Measurements from ENCODE around the gene MVB12B.
A peak's percentile ranks its signal among the peaks of the same experiment; 100 is the strongest.
"Not testable (repeated sequence)": the region's sequence is repeated elsewhere in the genome, so short reads cannot be mapped to it uniquely, and the experiment has no call there.

MVB12B gene

GRCh38 chr9:126326228-126327005 lies at the start of gene MVB12B:
Gene MVB12B (plus strand): TSS chr9:126326829. CDS start chr9:126326930, 101 bp downstream.
- no peak for DNase-seq (ENCODE audit: low read depth in 1 of 2, low spot score in 1 of 2)

GRCh38 chr9:126283799-126284465 lies 42.7 kb upstream of the MVB12B start:
- DNase-seq (ENCODE audit: low read depth in 1 of 2, low spot score in 1 of 2) = no peak

- DNase-seq (ENCODE audit: low read depth in 1 of 2, low spot score in 1 of 2) = not testable (repeated sequence)
These were observed 41.0 kb upstream of the MVB12B start for GRCh38 chr9:126285652-126286051.

- no peak for DNase-seq (ENCODE audit: low read depth in 1 of 2, low spot score in 1 of 2)
These were observed 39.3 kb upstream of the MVB12B start for GRCh38 chr9:126287166-126287866.

GRCh38 chr9:126290871-126291270 lies 35.8 kb upstream of the MVB12B start:
- DNase-seq (ENCODE audit: low read depth in 1 of 2, low spot score in 1 of 2) = no peak

- no peak for DNase-seq (ENCODE audit: low read depth in 1 of 2, low spot score in 1 of 2)
These were observed 34.7 kb upstream of the MVB12B start for GRCh38 chr9:126291925-126292324.

- no peak for DNase-seq (ENCODE audit: low read depth in 1 of 2, low spot score in 1 of 2)
These were observed 33.7 kb upstream of the MVB12B start for GRCh38 chr9:126292736-126293521.

GRCh38 chr9:126293522-126293889 lies 33.1 kb upstream of the MVB12B start:
- no peak for DNase-seq (ENCODE audit: low read depth in 1 of 2, low spot score in 1 of 2)

GRCh38 chr9:126294331-126295081 lies 32.1 kb upstream of the MVB12B start:
- no peak for DNase-seq (ENCODE audit: low read depth in 1 of 2, low spot score in 1 of 2)

GRCh38 chr9:126295082-126295477 lies 31.5 kb upstream of the MVB12B start:
- DNase-seq (ENCODE audit: low read depth in 1 of 2, low spot score in 1 of 2) = no peak

GRCh38 chr9:126295516-126295915 lies 31.1 kb upstream of the MVB12B start:
- no peak for DNase-seq (ENCODE audit: low read depth in 1 of 2, low spot score in 1 of 2)

- DNase-seq (ENCODE audit: low read depth in 1 of 2, low spot score in 1 of 2) = no peak
These were observed 30.6 kb upstream of the MVB12B start for GRCh38 chr9:126295936-126296600.

- DNase-seq (ENCODE audit: low read depth in 1 of 2, low spot score in 1 of 2) = no peak
These were observed 29.9 kb upstream of the MVB12B start for GRCh38 chr9:126296687-126297086.

GRCh38 chr9:126297661-126298060 lies 29.0 kb upstream of the MVB12B start:
- DNase-seq (ENCODE audit: low read depth in 1 of 2, low spot score in 1 of 2) = no peak

GRCh38 chr9:126298063-126298801 lies 28.4 kb upstream of the MVB12B start:
- no peak for DNase-seq (ENCODE audit: low read depth in 1 of 2, low spot score in 1 of 2)

GRCh38 chr9:126299706-126300276 lies 26.8 kb upstream of the MVB12B start:
- no peak for DNase-seq (ENCODE audit: low read depth in 1 of 2, low spot score in 1 of 2)

- DNase-seq (ENCODE audit: low read depth in 1 of 2, low spot score in 1 of 2) = no peak
These were observed 25.4 kb upstream of the MVB12B start for GRCh38 chr9:126301196-126301595.

GRCh38 chr9:126301985-126302603 lies 24.5 kb upstream of the MVB12B start:
- peak in 1 of 2 donors; percentile 33 for DNase-seq (ENCODE audit: low read depth in 1 of 2, low spot score in 1 of 2)

Measured in activated CD4-positive, alpha-beta T cell treated with anti-CD3 and anti-CD28 coated beads, Interleukin-2, amount 50 U/mL, for 24 hours (primary cell).